SJSA1 (cell line): ENCODE results near the gene EEF1A2. TPM values are rescaled to one million over a fixed set of nuclear protein-coding genes. Genes with fewer than 3 reads are reported as not detected.

ENCODE experiments used
- DNase-seq, 2 experiments: peaks; one replicate each; pipeline ENCODE4 v3.0.0-alpha.2; 2015 to 2020; ENCODE audit warnings: low spot score in 2 of 2, low read depth in 1 of 2
- H3K27ac ChIP-seq: fragments of 250-450 bp; sonication (Bioruptor Pico); 2 replicates; pipeline ENCODE4 v1.5.1; 2020; ENCODE audit warnings: mild to moderate bottlenecking, moderate library complexity
- H3K27me3 ChIP-seq: fragments of 250-450 bp; sonication (Bioruptor Pico); replicated peaks from 2 replicates; pipeline ENCODE4 v1.5.1; 2020; ENCODE audit warnings: mild to moderate bottlenecking, moderate library complexity
- H3K36me3 ChIP-seq: fragments of 250-450 bp; sonication (Bioruptor Pico); 2 replicates; pipeline ENCODE4 v1.5.1; 2020; ENCODE audit warnings: mild to moderate bottlenecking
- H3K4me1 ChIP-seq: fragments of 250-450 bp; sonication (Bioruptor Pico); replicated peaks from 2 replicates; pipeline ENCODE4 v1.6.1; 2021; ENCODE audit warnings: mild to moderate bottlenecking
- H3K4me3 ChIP-seq: fragments of 250-450 bp; sonication (Bioruptor Pico); 2 replicates; pipeline ENCODE4 v1.5.1; 2020; ENCODE audit warnings: mild to moderate bottlenecking
- H3K9me3 ChIP-seq: fragments of 250-450 bp; sonication (Bioruptor Pico); replicated peaks from 2 replicates; pipeline ENCODE4 v1.5.1; 2020; ENCODE audit warnings: mild to moderate bottlenecking
- total RNA-seq: library from RNA; depleted of rRNA; stranded (reverse); fragments of >200 nt; shearing (Covaris generic); gene quantifications from 2 replicates; pipeline ENCODE4 v1.2.3, GENCODE V29; 2014

EEF1A2 gene
- total RNA-seq, 1 experiment from 2014 or later = 13.0 TPM

- H3K27ac ChIP-seq = no peak overlapping the region
- no peak for DNase-seq
- H3K4me3 ChIP-seq = no peak overlapping the region
- no peaks in the 10 kb centered on the region for H3K9me3 ChIP-seq
- H3K27me3 ChIP-seq = peaks cover 25% of the 10 kb centered on the region
- peaks cover 2% of the 10 kb centered on the region for H3K4me1 ChIP-seq
- no peaks in the 10 kb centered on the region for H3K36me3 ChIP-seq
These were observed 33.6 kb upstream of the EEF1A2 start for GRCh38 chr20:63532449-63532971.

GRCh38 chr20:63531686-63532448 is 33.0 kb upstream of the EEF1A2 start:
- no peaks in the 10 kb centered on the region for H3K4me1 ChIP-seq
- DNase-seq = no peak
- no peaks in the 10 kb centered on the region for H3K36me3 ChIP-seq
- H3K27ac ChIP-seq = no peak overlapping the region
- peaks cover 25% of the 10 kb centered on the region for H3K27me3 ChIP-seq
- no peaks in the 10 kb centered on the region for H3K9me3 ChIP-seq
- no peak overlapping the region for H3K4me3 ChIP-seq

- H3K27me3 ChIP-seq = peaks cover 25% of the 10 kb centered on the region
- DNase-seq = no peak
- H3K4me3 ChIP-seq = no peak overlapping the region
These were observed 31.9 kb upstream of the EEF1A2 start for GRCh38 chr20:63530788-63531160.

GRCh38 chr20:63529861-63530787 is 31.2 kb upstream of the EEF1A2 start:
- Histone ChIP-seq H3K36me3 (no peaks in the 10 kb centered on the region), H3K9me3 (no peaks in the 10 kb centered on the region), H3K4me1 (no peaks in the 10 kb centered on the region), H3K4me3 (no peak overlapping the region), H3K27me3 (peaks cover 22% of the 10 kb centered on the region), H3K27ac (no peak overlapping the region)
- no peak for DNase-seq

More at GRCh38 chr20:63530788-63531160, 31.9 kb upstream of the EEF1A2 start:
- no peaks in the 10 kb centered on the region for H3K4me1 ChIP-seq
- H3K9me3 ChIP-seq = no peaks in the 10 kb centered on the region
- H3K27ac ChIP-seq = no peak overlapping the region
- no peaks in the 10 kb centered on the region for H3K36me3 ChIP-seq

DNA sequence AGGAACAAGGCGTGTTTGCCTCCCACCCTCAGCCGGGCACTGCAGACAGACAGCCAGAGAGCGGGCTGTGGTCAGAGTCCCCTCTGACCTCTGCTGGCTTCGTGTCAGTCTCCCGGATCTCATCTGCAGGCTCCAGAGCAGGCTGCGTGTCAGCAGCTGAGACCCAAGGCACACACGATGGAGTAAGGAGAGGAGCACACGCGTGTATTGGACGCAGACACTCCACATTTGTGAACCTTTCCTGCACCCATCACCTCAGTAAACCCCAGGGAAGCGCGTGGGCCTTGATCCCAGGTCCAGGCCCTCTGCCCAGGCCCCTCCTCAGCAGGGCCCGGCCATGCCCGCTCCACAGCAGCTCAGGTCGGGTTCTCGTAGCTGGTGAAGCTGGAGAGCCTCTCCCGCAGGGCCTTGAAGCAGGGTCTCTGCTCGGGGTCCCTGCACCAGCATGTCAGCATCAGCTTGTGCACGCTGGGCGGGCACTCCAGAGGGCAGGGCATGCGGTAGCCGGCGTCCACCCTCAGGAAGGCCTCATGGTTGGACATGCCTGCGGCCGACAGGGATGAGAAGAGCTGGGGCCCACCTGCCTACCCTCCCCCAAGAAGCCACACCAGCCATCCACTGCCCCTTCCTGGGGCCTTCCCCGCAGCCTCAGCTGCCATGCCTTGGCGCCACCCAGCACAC is 30.4 kb upstream of the EEF1A2 start:
- Histone ChIP-seq H3K9me3 (no peaks in the 10 kb centered on the region), H3K27ac (no peak overlapping the region), H3K4me3 (no peak overlapping the region), H3K27me3 (peaks cover 14% of the 10 kb centered on the region), H3K36me3 (no peaks in the 10 kb centered on the region), H3K4me1 (no peaks in the 10 kb centered on the region)
- DNase-seq = no peak

DNA sequence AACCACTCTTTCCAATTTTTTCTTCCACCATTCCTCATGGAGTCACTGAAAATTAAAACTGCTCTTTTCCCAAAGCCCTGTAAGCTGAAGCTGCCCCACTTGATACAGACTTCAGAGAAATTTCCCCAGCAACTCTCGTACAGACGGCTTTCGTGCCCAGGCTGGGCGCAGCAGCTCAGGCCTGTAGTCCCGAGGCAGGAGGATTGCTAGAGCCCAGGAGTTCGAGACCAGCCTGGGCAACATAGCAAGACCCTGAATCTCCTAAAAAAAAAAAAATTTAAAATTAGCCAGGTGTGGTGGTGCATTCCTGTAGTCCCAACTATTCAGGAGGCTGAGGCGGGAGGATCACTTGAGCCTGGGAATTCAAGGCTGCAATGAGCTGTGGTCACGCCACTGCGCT is 28.3 kb upstream of the EEF1A2 start:
- H3K27ac ChIP-seq = no peak overlapping the region
- H3K4me1 ChIP-seq = peaks cover 3% of the 10 kb centered on the region; the same call in 1 of the 2 replicates
- no peaks in the 10 kb centered on the region; the same call in 1 of the 2 replicates for H3K27me3 ChIP-seq
- no peak for DNase-seq
- peaks cover 14% of the 10 kb centered on the region for H3K36me3 ChIP-seq
- peaks cover 5% of the 10 kb centered on the region; the same call in 1 of the 2 replicates for H3K9me3 ChIP-seq
- no peak overlapping the region for H3K4me3 ChIP-seq

- Histone ChIP-seq H3K4me3 (no peak overlapping the region), H3K9me3 (peaks cover 5% of the 10 kb centered on the region; the same call in 1 of the 2 replicates), H3K36me3 (peaks cover 24% of the 10 kb centered on the region), H3K4me1 (peaks cover 10% of the 10 kb centered on the region), H3K27ac (no peak overlapping the region), H3K27me3 (no peaks in the 10 kb centered on the region; the same call in 1 of the 2 replicates)
- DNase-seq = no peak
These were observed 27.1 kb upstream of the EEF1A2 start for GRCh38 chr20:63525971-63526370.

- Histone ChIP-seq H3K36me3 (peaks cover 26% of the 10 kb centered on the region), H3K9me3 (peaks cover 5% of the 10 kb centered on the region; the same call in 1 of the 2 replicates), H3K4me3 (no peak overlapping the region), H3K4me1 (peaks cover 10% of the 10 kb centered on the region), H3K27me3 (no peaks in the 10 kb centered on the region), H3K27ac (no peak overlapping the region)
- DNase-seq = no peak
These were observed 26.3 kb upstream of the EEF1A2 start for GRCh38 chr20:63525185-63525584.

GRCh38 chr20:63522981-63523611 is 24.2 kb upstream of the EEF1A2 start:
- peaks cover 17% of the 10 kb centered on the region for H3K4me1 ChIP-seq
- H3K27me3 ChIP-seq = no peaks in the 10 kb centered on the region
- H3K9me3 ChIP-seq = peaks cover 5% of the 10 kb centered on the region; the same call in 1 of the 2 replicates
- no peak for DNase-seq
- no peak overlapping the region for H3K27ac ChIP-seq
- H3K4me3 ChIP-seq = no peak overlapping the region
- H3K36me3 ChIP-seq = peaks cover 26% of the 10 kb centered on the region

GRCh38 chr20:63522091-63522868 is 23.4 kb upstream of the EEF1A2 start:
- peaks cover 26% of the 10 kb centered on the region for H3K36me3 ChIP-seq
- DNase-seq = no peak
- H3K27ac ChIP-seq = no peak overlapping the region
- peaks cover 5% of the 10 kb centered on the region; the same call in 1 of the 2 replicates for H3K9me3 ChIP-seq
- no peaks in the 10 kb centered on the region for H3K27me3 ChIP-seq
- peaks cover 17% of the 10 kb centered on the region for H3K4me1 ChIP-seq
- H3K4me3 ChIP-seq = peak overlapping the region; percentile 9; the same call in 1 of the 2 replicates

GRCh38 chr20:63521602-63522001 is 22.7 kb upstream of the EEF1A2 start:
- H3K36me3 ChIP-seq = peaks cover 26% of the 10 kb centered on the region
- no peak for DNase-seq
- H3K9me3 ChIP-seq = peaks cover 5% of the 10 kb centered on the region; the same call in 1 of the 2 replicates
- H3K4me1 ChIP-seq = peaks cover 17% of the 10 kb centered on the region
- peak overlapping the region; percentile 91 for H3K4me3 ChIP-seq
- H3K27ac ChIP-seq = peak overlapping the region; percentile 90; the same call in 1 of the 2 replicates
- H3K27me3 ChIP-seq = no peaks in the 10 kb centered on the region

- Histone ChIP-seq H3K4me1 (peaks cover 17% of the 10 kb centered on the region), H3K36me3 (peaks cover 26% of the 10 kb centered on the region), H3K4me3 (peak overlapping the region; percentile 91), H3K27me3 (no peaks in the 10 kb centered on the region), H3K9me3 (peaks cover 5% of the 10 kb centered on the region; the same call in 1 of the 2 replicates), H3K27ac (peak overlapping the region; percentile 90)
- DNase-seq = peak; percentile 64 to 76
These were observed 22.2 kb upstream of the EEF1A2 start for GRCh38 chr20:63520934-63521601.
